Measurements from ENCODE around the gene KIAA1614.
"Not testable (repeated sequence)": the region's sequence is repeated elsewhere in the genome, so short reads cannot be mapped to it uniquely, and the experiment has no call there.

KIAA1614 gene

DNA sequence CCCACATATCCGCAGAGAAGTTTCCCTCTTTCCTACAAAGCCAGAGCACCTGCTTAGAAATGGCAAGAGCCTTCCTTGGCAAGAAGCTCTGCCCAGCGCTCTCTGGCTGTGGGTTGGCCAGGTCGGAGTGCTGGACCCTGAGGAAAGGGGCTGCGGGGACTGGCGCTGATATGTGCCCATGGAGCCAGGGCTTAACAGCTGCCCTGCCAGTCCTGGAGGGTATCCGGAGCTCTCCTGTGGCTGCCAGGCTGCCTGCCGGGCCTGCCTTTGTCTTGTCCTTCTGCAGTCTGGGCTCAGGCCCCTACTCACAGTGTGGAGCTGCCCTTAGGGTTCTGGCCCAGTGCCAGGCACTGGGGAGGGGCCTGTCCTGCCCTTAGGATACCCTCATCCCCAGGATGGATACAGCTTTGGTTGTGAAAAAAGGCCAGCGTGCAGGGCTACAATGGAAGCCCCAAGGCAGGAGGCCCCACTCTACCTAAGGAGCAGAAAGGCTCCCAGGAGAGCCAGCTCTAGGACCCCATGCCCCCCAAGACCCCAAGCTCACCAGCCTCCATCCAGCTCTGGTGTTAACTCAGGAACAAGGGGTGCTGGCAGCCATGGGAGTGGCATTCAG lies 43.4 kb downstream of the KIAA1614 start:
- DNase-seq (ENCODE audit: low read depth in 2 of 2, low spot score in 1 of 2) = no peak

GRCh38 chr1:180959620-180960019 lies 46.9 kb downstream of the KIAA1614 start:
- not testable (repeated sequence) for DNase-seq (ENCODE audit: low read depth in 2 of 2, low spot score in 1 of 2)

DNA sequence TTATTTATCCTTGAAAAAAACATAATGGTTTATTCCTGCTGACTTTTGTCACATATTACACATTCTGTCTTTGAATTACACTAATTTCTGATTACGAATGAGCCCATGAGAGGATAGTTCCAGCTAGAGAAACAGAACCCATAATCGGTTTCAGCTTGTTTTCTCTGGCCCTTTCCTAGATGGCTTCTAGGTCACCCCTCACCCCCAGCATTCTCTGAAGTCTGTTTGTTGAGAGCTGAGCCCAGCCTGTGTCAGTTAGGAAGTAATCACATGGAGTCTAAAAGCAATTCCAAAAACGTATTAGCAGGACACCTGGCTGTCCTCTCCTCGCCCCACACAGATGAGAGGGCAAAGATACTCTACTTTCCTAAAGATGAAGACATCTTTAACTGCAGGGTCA lies 48.9 kb downstream of the KIAA1614 start:
- DNase-seq (ENCODE audit: low read depth in 2 of 2, low spot score in 1 of 2) = no peak

GRCh38 chr1:180962178-180962577 lies 49.5 kb downstream of the KIAA1614 start:
- DNase-seq (ENCODE audit: low read depth in 2 of 2, low spot score in 1 of 2) = no peak

- DNase-seq (ENCODE audit: low read depth in 2 of 2, low spot score in 1 of 2) = no peak
Observed at GRCh38 chr1:180964056-180964455, 51.4 kb downstream of the KIAA1614 start.

GRCh38 chr1:180964595-180964994 lies 51.9 kb downstream of the KIAA1614 start:
- DNase-seq (ENCODE audit: low read depth in 2 of 2, low spot score in 1 of 2) = no peak

DNA sequence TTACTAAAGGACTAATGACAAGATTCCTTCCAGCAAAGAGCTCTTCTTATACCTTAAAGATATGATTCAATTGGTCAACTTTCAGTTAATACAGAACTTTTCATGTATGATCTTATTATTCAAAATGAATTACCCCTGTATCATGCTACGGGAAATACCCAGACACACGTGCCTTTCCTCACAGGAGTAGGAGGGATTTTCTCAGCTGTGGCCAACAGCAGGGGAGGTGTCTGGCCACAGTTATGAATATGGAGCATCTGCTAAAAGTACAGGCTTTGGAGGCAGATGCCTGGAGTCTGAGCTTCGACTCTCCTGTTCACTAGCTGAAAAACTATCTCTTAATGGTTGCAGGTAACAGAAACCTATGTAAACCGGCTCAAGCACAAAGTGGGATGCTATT lies 53.6 kb downstream of the KIAA1614 start:
- no peak for DNase-seq (ENCODE audit: low read depth in 2 of 2, low spot score in 1 of 2)

DNA sequence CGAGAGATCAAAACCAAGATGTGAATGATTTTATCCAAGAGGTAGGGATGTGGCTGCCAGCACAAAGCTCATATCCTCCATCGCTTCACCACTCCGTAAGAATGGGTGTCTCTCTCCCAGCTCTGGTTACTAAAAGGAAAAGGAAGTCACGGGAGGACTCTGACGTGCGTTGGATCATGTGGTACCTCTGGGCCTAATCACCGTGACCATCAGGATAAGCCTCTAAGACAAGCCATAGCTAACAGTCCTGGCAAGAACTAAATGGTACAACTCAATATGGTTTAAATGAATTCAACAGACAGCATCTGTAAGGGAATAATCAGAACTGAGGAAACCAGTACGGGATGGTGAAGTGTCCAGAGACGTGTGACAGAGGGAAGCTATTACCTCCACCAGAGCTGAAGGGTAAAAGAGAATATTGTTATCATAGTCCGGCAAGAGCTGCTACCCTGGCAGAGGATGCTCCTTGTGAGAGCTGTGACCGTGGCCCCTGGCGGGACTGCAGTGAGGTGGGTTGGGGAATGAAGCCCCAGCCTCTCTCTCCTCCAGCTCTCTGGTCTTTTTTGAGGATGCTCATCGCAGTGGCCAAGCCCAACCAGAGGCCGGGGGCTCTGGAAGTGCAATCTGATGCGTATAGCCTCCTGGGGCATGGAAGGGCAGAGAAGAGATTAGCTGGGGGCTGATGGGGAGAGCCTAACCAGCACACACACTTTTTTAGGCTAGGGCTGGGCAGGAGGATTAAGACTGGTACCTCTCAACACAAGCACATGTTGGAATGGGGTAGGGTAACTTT lies 54.2 kb downstream of the KIAA1614 start:
- DNase-seq (ENCODE audit: low read depth in 2 of 2, low spot score in 1 of 2) = no peak

DNA sequence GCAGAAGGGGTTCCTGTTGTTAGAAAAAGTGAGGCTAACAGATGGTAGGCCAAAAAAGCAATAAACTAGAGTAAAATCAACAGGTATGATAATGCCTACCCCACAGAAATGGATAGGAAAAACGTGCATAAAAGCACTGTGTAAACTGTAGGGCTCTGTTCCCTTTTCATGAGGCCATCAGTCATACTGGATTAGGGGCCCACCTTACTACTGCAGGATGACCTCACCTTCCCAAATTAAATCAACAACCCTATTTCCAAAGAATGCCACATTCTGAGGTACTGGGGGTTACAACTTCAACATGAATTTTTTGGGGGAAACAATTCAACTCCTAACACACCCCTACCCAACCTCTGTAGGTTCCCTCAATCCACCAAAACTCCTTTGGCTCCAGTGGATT lies 54.9 kb downstream of the KIAA1614 start:
- no peak for DNase-seq (ENCODE audit: low read depth in 2 of 2, low spot score in 1 of 2)

DNA sequence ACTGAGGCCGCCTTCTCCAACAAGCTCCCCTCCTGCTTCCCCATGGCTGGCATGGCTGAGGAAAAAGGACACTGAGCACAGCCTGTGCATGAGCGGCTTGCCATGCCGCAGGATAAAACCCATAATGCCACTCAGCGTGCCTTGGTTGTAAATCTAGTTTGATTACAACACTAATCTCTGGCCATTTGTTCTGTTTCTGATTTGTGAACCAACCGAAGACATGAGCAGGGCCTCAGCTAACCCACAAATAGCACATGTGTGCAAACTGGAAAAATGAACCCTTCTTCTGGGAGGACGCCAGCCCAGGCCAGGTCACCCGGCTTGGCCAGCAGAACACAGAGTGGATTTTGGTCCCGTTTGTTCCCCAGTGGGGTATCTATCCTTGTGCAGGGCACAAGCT lies 56.1 kb downstream of the KIAA1614 start:
- DNase-seq (ENCODE audit: low read depth in 2 of 2, low spot score in 1 of 2) = not testable (repeated sequence)

DNA sequence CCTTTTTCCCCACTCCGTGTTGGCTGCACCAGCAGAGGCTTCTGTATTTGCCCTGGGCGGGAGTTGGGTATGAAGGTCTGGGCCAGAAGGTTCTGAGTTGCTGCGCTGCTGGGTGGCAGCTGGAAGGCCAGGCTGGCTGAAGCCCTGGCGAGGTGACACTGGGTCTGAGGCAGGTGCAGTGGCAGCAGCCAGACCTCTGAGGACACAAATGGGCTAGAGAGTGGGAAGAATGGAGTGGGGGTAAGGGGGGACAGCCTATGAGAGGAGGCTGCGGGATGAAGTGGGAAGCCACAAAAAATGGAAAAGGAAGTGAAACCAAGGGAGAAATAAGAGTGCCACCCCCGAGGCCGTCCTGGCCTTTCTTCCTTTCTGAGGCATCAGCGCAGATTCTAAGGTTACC lies 56.7 kb downstream of the KIAA1614 start:
- DNase-seq (ENCODE audit: low read depth in 2 of 2, low spot score in 1 of 2) = no peak

GRCh38 chr1:180970333-180971079 lies 57.8 kb downstream of the KIAA1614 start:
- DNase-seq (ENCODE audit: low read depth in 2 of 2, low spot score in 1 of 2) = no peak

- no peak for DNase-seq (ENCODE audit: low read depth in 2 of 2, low spot score in 1 of 2)
Observed at GRCh38 chr1:180971273-180971997, 58.7 kb downstream of the KIAA1614 start.

DNA sequence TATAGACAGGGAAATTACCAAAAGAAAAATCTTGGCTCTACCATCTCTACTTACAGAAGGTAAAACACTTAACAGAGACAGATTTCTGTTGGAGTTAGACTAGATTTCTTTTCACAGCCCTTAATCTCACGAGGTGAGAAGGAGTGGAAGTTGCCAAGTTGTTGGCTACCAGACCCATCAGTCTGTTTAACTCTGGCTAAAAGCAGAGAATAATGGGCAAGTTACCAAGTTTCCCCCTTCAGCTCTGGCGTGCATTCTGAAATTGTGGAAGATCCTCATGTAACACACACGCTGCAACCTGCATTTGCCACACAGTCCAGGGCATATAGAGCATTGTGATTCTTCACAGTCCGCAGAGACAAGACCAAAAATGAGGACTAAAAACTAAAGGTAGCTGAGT lies 60.7 kb downstream of the KIAA1614 start:
- no peak for DNase-seq (ENCODE audit: low read depth in 2 of 2, low spot score in 1 of 2)

DNA sequence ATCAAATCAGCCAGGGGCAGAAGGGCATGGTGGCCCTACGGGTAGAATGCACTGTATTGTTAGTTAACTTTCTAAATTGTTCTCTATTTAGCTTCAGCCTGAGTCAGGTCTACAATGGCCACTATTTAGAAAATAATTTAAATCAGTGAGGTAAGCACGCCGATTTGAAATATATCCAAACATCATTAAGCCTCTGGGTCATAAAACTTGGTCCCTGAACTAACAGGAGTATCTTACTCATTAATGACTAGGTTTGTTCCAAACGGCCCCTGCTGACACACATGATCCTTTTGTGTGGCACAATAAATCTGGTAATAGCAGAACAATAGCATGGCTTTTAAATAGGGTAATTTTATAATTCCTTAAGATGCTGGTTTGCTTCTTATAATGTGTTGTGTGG lies 61.5 kb downstream of the KIAA1614 start:
- no peak for DNase-seq (ENCODE audit: low read depth in 2 of 2, low spot score in 1 of 2)

DNA sequence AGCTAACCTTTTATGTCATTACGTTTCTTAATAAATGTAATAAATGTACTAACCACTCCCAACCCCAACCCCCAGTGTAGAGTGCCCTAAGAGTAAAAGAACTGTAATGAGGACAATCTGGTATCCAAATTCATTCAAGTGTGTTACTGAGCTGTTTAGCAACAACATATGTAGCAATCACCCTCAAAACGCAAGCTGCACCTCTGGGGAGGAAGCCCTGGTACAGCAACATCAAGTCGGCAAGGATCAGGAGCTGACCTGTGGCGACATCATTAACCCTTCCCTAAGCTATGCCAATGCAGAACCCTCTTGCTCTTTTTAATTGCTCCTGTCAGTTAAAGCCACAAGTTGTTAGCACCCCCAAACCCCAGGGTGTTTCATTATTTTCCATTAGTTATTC lies 62.9 kb downstream of the KIAA1614 start:
- DNase-seq (ENCODE audit: low read depth in 2 of 2, low spot score in 1 of 2) = no peak

- no peak for DNase-seq (ENCODE audit: low read depth in 2 of 2, low spot score in 1 of 2)
Observed at GRCh38 chr1:180976191-180976590, 63.5 kb downstream of the KIAA1614 start.

- DNase-seq (ENCODE audit: low read depth in 2 of 2, low spot score in 1 of 2) = no peak
Observed at GRCh38 chr1:180976732-180977357, 64.1 kb downstream of the KIAA1614 start.

DNA sequence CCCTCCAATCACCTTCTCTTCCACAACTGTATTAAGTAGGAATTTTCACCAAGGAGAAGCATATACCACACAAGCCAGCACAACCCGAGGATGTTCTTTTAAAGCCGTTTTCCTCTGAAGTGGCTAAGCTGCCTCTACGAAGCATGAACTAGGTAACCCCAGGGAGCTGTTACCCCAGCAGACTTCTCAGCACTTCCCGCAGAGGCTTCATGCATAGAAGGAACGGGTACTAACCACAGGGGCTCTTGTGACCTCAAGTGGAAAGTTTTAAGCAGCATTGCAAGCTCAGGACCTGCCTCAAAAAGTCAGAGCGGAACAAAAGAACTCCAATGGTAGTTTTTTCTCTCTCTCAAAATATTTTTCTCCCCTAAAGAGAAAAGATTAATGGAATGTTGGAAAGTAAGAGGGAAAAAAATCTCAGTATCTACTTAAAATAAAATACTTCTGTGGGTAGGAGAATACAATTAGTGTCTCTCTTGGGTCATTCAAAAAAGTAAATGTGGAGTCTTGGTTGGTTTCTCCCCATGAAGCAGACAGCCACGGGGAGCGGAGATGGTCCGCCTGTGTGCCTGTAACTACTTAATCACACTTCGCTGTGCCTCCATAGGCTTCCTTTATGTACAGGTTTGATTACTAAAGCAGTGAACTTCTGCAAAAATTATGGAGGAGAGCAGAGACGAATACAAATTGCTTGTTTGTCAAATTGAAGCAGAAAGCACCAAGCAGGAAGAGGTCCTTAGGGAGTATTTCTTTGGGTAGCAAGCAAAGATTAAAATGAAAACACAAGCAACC lies 69.1 kb downstream of the KIAA1614 start:
- peak in 1 of 2 donors; percentile 19 for DNase-seq (ENCODE audit: low read depth in 2 of 2, low spot score in 1 of 2)

DNA sequence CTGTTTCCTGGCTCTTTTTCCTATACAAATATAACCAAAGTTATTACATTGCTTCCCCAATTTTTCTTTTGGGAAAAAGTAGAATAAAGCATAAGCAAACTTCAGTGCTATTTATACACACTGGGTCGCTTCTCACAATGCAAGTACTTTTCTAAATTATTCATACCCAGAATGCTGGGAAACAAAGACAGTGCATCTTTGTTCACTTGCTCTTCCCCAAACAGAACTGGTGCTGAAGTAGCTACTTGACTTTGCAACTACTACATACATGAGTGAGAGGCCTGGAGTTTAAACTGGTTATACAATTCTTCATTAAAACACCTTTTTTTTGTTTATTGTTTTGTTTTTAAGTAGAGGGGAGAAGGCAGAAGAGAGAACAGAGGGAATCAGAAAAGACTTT lies 69.7 kb downstream of the KIAA1614 start:
- DNase-seq (ENCODE audit: low read depth in 2 of 2, low spot score in 1 of 2) = no peak

Measured in stimulated activated CD8-positive, alpha-beta memory T cell treated with anti-CD3 and anti-CD28 coated beads, Interleukin-4, amount 100 ng/mL, for 1 hour (primary cell).